Heart right ventricle (tissue), 16 donors: ENCODE measurements around the gene PYURF. TPM values are rescaled to one million over a fixed set of nuclear protein-coding genes. Genes with fewer than 3 reads are reported as not detected.

ENCODE experiments used
- ATAC-seq, 8 donors: fragments of 200-7000 bp; cut with Tn5 transposase; one replicate each; pipeline ENCODE4 v1.9.1; 2020; ENCODE audit warnings: mild to moderate bottlenecking in 8 of 8, moderate library complexity in 8 of 8, moderate number of reproducible peaks in 1 of 8
- DNase-seq, 2 donors: peaks; one replicate each; pipeline ENCODE4 v3.0.0-alpha.2; 2020
- H3K27ac ChIP-seq, 10 donors: fragments of 200-600 bp; sonication (generic) in 2 of 10; one replicate each; pipeline versions ENCODE4 v1.5.0 to v1.8.0; 2020 to 2022; ENCODE audit warnings: mild to moderate bottlenecking in 3 of 10
- H3K27me3 ChIP-seq, 7 donors: fragments of 200-600 bp; one replicate each; pipeline ENCODE4 v1.8.0; 2021 to 2022; ENCODE audit warnings: mild to moderate bottlenecking in 2 of 7
- H3K36me3 ChIP-seq, 9 donors: fragments of 200-600 bp; sonication (generic) in 1 of 9; one replicate each; pipeline versions ENCODE4 v1.5.0 to v1.8.0; 2020 to 2022; ENCODE audit warnings: mild to moderate bottlenecking in 2 of 9
- H3K4me1 ChIP-seq, 9 donors: fragments of 200-600 bp; sonication (generic) in 1 of 9; one replicate each; pipeline versions ENCODE4 v1.5.0 to v1.8.0; 2020 to 2022; ENCODE audit warnings: mild to moderate bottlenecking in 4 of 9
- H3K4me3 ChIP-seq, 10 donors: fragments of 200-600 bp; sonication (generic) in 2 of 10; one replicate each; pipeline versions ENCODE4 v1.5.0 to v1.8.0; 2020 to 2022; ENCODE audit warnings: mild to moderate bottlenecking in 7 of 10, moderate library complexity in 2 of 10
- H3K9me3 ChIP-seq, 11 donors: fragments of 200-600 bp in 10 of 11; sonication (generic) in 2 of 11; one replicate each; pipeline versions ENCODE4 v1.5.0 to v1.8.0; 2013 to 2022; ENCODE audit warnings: mild to moderate bottlenecking in 2 of 11, control low read depth in 1 of 11, moderate library complexity in 1 of 11
- WGBS, 2 donors: extraction: QIAGEN DNeasy Blood & Tissue Kit; methylation state at CpG; one replicate each; pipeline ENCODE4 v1.1.7; 2013; ENCODE audit warnings: inconsistent platforms in 1 of 2; 5-methylcytosine and 5-hydroxymethylcytosine counted together
- intact Hi-C, 10 donors: fragments of 100-400 bp; cut with DNase I; formaldehyde crosslinking; loops; one replicate each; pipeline versions ENCODE4 v1.11.1 to v1.14.2; 2022
- polyA plus RNA-seq, 2 donors: library from polyadenylated mRNA; stranded (reverse); fragments of 200-250 nt; gene quantifications; one replicate each; pipeline ENCODE4 v1.2.3, GENCODE V29; 2013
- total RNA-seq, 10 donors: library from RNA; stranded (reverse); fragmentation: NEBNext Ultra II Directional in 3 of 10; extraction: Animal tissue kit (Norgen Biotek cat#: 25700) in 3 of 10; gene quantifications; one replicate each; pipeline versions ENCODE4 v1.2.1 to v1.2.4, GENCODE V29; 2021 to 2023
- TF ChIP-seq, protein P1 (sequence below), 9 donors: fragments of 200-600 bp; sonication (generic) in 2 of 9; IDR thresholded peaks; one replicate each; pipeline versions ENCODE4 v1.5.0 to v1.8.0; 2021 to 2022; ENCODE audit warnings: antibody characterized with exemption in 9 of 9, mild to moderate bottlenecking in 5 of 9, moderate library complexity in 1 of 9
- donor health status: Arrhythmogenic right ventricular cardiomyopathy.
- donor health status: ischemic (EF 13 %, LVEDD 7.1; RV severe dilation, severe dysfunction).
- donor health status: healthy with polysubstance abuse.
- donor health status: DM: no; HTN: yes; CAD: no.
- donor health status: DM: no; HTN: no; CAD: no.
- donor health status: ischemic (EF 25% LVEDD 6.9; RV normal size, moderate dysfunction).
- donor health status: ischemic (EF 25% LVEDD 5.7; RV mildly dilated, moderate dysfunction).
- donor health status: healthy.
- donor health status: DM: yes; HTN: yes; CAD: no.
- donor health status: Ischemic cardiomyopathy.
- donor health status: ischemic (EF 35%, LVEDD 5.7; RV mildly dilated, moderate dysfunction).
- donor health status: nonischemic (EF 11% LVEDD 7.7; RV severe dilation, severe dysfunction).
- donor health status: DM: yes; HTN: yes; CAD: no.
- donor health status: PGD.
- donor health status: ischemic (EF 29% LVEDD 5.4; RV normal size, mild dysfunction).
- donor health status: nonischemic (EF 23%, LVEDD 6.1; RV moderate dilation, normal function).

Gene PYURF
- total and polyA plus RNA-seq, 12 donors, result 44.6 to 99.3 (median 49.5) TPM

DNA sequence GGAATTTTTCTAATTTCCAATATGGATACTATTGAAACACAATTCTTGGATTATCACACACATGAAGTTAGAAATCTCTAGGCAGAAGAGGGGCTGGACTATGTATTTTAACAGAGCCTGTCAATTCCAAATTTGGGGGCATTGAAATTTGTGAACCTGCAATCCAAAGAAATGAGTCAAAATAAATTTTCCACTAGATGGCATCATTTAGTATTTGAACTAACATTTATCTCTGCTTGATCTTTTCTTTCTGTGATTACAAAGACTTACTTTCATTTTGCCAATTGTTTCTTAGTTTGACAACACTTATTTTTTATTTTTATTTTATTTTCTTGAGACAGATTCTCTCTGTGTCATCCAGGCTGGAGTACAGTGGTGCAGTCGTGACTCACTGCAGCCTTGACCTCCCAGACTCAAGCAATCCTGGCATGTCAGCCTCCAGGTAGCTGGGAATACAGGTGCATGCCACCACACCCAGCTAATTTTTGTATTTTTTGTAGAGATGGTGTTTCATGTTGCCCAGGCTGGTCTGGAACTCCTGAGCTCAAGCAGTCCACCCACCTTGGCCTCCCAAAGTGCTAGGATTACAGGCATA is 2.7 kb upstream of the PYURF start:
- TF ChIP-seq, protein P1, sequence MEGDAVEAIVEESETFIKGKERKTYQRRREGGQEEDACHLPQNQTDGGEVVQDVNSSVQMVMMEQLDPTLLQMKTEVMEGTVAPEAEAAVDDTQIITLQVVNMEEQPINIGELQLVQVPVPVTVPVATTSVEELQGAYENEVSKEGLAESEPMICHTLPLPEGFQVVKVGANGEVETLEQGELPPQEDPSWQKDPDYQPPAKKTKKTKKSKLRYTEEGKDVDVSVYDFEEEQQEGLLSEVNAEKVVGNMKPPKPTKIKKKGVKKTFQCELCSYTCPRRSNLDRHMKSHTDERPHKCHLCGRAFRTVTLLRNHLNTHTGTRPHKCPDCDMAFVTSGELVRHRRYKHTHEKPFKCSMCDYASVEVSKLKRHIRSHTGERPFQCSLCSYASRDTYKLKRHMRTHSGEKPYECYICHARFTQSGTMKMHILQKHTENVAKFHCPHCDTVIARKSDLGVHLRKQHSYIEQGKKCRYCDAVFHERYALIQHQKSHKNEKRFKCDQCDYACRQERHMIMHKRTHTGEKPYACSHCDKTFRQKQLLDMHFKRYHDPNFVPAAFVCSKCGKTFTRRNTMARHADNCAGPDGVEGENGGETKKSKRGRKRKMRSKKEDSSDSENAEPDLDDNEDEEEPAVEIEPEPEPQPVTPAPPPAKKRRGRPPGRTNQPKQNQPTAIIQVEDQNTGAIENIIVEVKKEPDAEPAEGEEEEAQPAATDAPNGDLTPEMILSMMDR (IDR thresholded peaks at IDR 0.05), result peak in 7 of 9 donors; percentile 12 to 47 (median 33)
- ATAC-seq, result no peak
- H3K27ac ChIP-seq, result peak overlapping the region in 3 of 10 donors; percentile 7 to 89 (median 39)
- 64 to 65% methylated on average over 1 of the region's 1 CpG for WGBS, 2 donors
- no peak for DNase-seq
- H3K9me3 ChIP-seq, result no peaks in the 10 kb centered on the region
- H3K27me3 ChIP-seq, result no peaks in the 10 kb centered on the region
- no peak overlapping the region for H3K4me3 ChIP-seq
- intact Hi-C loops, result loop anchor here in 4 of 10 donors (5.0 to 10.0 kb wide), 4 partner anchors 66 to 508 kb away; partner anchors contain the start of gene HERC3 (in 1 of the 4)
- peaks cover 4 to 43% (median 32%) of the 10 kb centered on the region in 9 donors for H3K4me1 ChIP-seq
- H3K36me3 ChIP-seq, result peaks cover 0 to 7% (median 0%) of the 10 kb centered on the region in 9 donors

DNA sequence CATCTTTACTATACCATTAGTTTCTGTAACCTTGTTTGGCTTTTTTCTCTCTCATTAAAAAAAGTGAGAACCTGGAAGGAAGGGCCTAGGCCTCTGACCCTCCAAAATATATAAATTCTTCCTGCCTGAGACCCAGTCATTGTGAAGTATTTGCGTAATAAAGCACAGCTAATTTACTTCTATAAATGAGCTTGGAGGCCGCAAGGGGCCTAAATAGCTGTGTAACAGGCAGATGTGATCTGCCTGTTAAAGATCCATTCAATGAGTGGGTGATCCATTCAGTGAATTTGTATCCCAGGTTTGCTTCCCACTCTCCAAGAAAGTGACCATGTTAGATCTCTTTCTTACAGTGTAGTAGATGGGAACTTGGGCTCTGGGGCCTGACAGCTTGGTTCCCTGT is 595 bp upstream of the PYURF start:
- DNase-seq (no peak), ATAC-seq (peak in 3 of 8 donors; percentile 1 to 5 (median 2))
- peak overlapping the region in 9 of 10 donors; percentile 81 to 97 (median 93) for H3K27ac ChIP-seq
- H3K9me3 ChIP-seq, result no peaks in the 10 kb centered on the region
- H3K36me3 ChIP-seq, result peaks cover 0 to 27% (median 0%) of the 10 kb centered on the region in 9 donors
- peaks cover 4 to 46% (median 33%) of the 10 kb centered on the region in 9 donors for H3K4me1 ChIP-seq
- intact Hi-C loops, result loop anchor here in 5 of 10 donors (5.0 to 10.0 kb wide), 6 partner anchors 67 to 511 kb away; partner anchors contain the start of genes HERC5 (in 2 of the 5), HERC6 (in 2 of the 5) and PPM1K (in 2 of the 5)
- 62 to 66% methylated on average over 2 of the region's 2 CpGs for WGBS, 2 donors
- TF ChIP-seq, protein P1 (IDR thresholded peaks at IDR 0.05), result no peak
- H3K27me3 ChIP-seq, result no peaks in the 10 kb centered on the region
- peak overlapping the region; percentile 68 to 95 (median 92) for H3K4me3 ChIP-seq

DNA sequence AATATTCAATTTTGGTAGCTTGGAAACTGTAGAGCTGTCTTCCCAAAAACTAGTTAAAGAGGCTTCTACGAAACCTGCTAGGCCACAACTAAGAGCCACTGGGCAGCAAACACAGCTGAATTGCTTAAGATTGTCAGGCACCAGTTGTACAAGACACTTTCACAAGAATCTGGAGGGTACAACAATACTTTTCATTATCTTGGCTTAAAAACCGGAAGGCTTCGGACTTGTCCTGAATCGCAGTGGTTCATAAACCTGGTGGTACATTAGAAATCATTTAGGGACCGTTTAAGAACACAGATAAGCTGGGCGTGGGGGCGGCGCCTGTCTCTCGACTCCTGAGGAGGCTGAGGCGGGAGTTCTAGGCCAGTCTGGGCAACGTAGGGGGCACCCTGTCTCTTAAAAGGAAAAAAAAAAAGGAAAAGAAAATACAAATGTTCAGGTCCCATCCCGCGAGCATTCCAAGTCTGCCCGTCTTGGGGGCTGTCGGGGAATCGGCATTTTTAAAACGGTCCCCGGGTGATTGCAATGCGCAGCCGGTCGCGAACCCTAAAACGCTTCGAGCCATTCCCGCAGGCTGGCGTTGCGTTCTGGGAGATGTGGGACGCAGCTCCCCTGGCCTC is 763 bp downstream of the PYURF start:
- DNase-seq (peak in 1 of 2 donors; percentile 24), ATAC-seq (peak in 6 of 8 donors; percentile 19 to 54 (median 36))
- intact Hi-C loops, result loop anchor here in 5 of 10 donors (5.0 to 10.0 kb wide), 6 partner anchors 66 to 512 kb away; partner anchors contain the start of genes HERC5 (in 2 of the 5), HERC6 (in 2 of the 5) and PPM1K (in 2 of the 5)
- TF ChIP-seq, protein P1 (IDR thresholded peaks at IDR 0.05), result no peak
- peak overlapping the region; percentile 68 to 95 (median 92) for H3K4me3 ChIP-seq
- H3K36me3 ChIP-seq, result peaks cover 0 to 37% (median 0%) of the 10 kb centered on the region in 9 donors
- H3K9me3 ChIP-seq, result no peaks in the 10 kb centered on the region
- H3K27me3 ChIP-seq, result no peaks in the 10 kb centered on the region
- H3K27ac ChIP-seq, result peak overlapping the region; percentile 79 to 97 (median 92)
- WGBS, 2 donors, result 1 to 2% methylated on average over 28 of the region's 28 CpGs
- peaks cover 4 to 46% (median 33%) of the 10 kb centered on the region in 9 donors for H3K4me1 ChIP-seq

DNA sequence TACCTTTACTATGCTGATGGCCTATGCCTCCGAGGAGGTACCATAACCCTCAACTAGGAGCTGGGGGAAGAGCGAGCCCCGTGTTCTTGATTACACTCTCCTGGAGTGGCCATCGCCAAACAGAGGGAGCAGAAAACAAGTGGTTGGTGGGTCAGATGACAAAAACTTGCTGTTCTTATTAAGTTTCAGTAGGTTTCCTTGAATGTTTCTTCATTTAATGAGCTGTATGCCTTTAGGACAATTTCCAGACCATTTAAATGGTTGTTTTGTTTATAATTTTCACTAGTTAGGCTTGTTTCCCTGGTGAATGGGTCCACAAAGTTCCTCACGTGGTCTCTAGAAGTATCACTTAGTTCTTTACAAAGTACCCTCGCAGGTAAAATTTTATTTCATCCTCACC is 4.7 kb downstream of the PYURF start:
- DNase-seq (no peak), ATAC-seq (no peak)
- TF ChIP-seq, protein P1 (IDR thresholded peaks at IDR 0.05), result no peak
- no peak overlapping the region for H3K4me3 ChIP-seq
- H3K36me3 ChIP-seq, result peaks cover 0 to 37% (median 0%) of the 10 kb centered on the region in 9 donors
- no peaks in the 10 kb centered on the region for H3K9me3 ChIP-seq
- H3K27me3 ChIP-seq, result no peaks in the 10 kb centered on the region
- H3K4me1 ChIP-seq, result peaks cover 0 to 24% (median 12%) of the 10 kb centered on the region in 9 donors
- intact Hi-C loops, result loop anchor here in 9 of 10 donors (2.0 to 10.0 kb wide), 10 partner anchors 124 to 667 kb away; partner anchors contain the start of gene HERC6 (in 2 of the 9)
- 94 to 95% methylated on average over 6 of the region's 6 CpGs for WGBS, 2 donors
- no peak overlapping the region for H3K27ac ChIP-seq
